ENCODE results near the gene SHC4. TPM values are rescaled to one million over a fixed set of nuclear protein-coding genes. Genes with fewer than 3 reads are reported as not detected.

The SHC4 gene, protein sequence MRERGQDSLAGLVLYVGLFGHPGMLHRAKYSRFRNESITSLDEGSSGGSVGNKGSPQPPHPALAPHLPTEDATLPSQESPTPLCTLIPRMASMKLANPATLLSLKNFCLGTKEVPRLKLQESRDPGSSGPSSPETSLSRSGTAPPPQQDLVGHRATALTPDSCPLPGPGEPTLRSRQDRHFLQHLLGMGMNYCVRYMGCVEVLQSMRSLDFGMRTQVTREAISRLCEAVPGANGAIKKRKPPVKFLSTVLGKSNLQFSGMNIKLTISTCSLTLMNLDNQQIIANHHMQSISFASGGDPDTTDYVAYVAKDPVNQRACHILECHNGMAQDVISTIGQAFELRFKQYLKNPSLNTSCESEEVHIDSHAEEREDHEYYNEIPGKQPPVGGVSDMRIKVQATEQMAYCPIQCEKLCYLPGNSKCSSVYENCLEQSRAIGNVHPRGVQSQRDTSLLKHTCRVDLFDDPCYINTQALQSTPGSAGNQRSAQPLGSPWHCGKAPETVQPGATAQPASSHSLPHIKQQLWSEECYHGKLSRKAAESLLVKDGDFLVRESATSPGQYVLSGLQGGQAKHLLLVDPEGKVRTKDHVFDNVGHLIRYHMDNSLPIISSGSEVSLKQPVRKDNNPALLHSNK
- polyA plus RNA-seq (4.5 and 5.0 TPM in 2 replicates), polyA minus RNA-seq (8.8 and 10.7 TPM in 2 replicates)

DNA sequence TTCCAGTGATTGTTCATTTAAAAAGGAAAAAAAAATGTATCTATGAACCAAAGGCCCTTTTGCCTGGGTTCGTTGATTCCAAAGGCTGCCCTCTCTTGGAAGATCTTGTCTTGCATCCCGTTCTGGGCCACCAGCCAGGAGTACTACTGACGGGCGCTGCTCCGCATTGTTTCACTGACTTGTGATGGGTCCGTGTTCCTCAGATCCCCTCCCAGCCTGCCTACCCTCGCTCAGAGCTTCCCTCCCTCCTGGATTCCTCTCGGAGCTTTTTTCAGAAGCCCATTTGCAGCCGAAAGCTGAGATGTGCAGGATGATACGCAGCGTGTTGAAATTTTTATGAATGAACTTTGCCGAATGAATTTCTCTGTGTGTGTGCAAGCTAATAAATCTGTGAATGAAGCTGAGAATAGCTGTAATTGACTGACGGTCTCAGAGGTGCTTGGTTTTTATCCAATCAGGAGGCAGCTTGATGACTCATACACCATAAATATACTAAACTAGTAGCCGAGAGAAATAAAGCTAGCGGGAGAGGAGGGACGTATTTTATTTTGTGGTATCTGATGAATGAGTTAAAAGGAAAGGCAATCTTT, at the start of gene SHC4:
Gene SHC4 (minus strand): TSS at position 396 of the 590 bp plus-strand sequence. CDS start 904 bp downstream, outside the sequence.
- peak within 1 kb of the TSS; percentile 65 for H3K4me2 ChIP-seq (ENCODE audit: low read length)
- H3K36me3 ChIP-seq (ENCODE audit: insufficient read depth, low read length) = no peaks in the 10 kb centered on the region
- peaks cover 15% of the 10 kb centered on the region for H3K27me3 ChIP-seq (ENCODE audit: insufficient read depth, low read depth, low read length)
- H3K4me3 ChIP-seq (ENCODE audit: low read length) = peak within 1 kb of the TSS; percentile 83
- no peaks in the 10 kb centered on the region for H3F3A ChIP-seq (ENCODE audit: insufficient read depth, low read length, poor library complexity, severe bottlenecking)
- H2AFZ ChIP-seq (ENCODE audit: low read depth, low read length) = peak within 1 kb of the TSS; percentile 42
- no peaks in the 10 kb centered on the region for H3K9me3 ChIP-seq (ENCODE audit: low read length)
- H3K9ac ChIP-seq (ENCODE audit: low read length) = peak within 1 kb of the TSS; percentile 80
- H3K27ac ChIP-seq (ENCODE audit: low read length) = peak within 1 kb of the TSS; percentile 85
- H3K9me2 ChIP-seq (ENCODE audit: insufficient read depth, low read length) = no peaks in the 10 kb centered on the region
- H4K20me1 ChIP-seq (ENCODE audit: insufficient read depth) = no peaks in the 10 kb centered on the region
- no peaks in the 10 kb centered on the region for H3K79me2 ChIP-seq (replicated peaks; ENCODE audit: insufficient read depth, low read length)
- TF ChIP-seq, protein P1, sequence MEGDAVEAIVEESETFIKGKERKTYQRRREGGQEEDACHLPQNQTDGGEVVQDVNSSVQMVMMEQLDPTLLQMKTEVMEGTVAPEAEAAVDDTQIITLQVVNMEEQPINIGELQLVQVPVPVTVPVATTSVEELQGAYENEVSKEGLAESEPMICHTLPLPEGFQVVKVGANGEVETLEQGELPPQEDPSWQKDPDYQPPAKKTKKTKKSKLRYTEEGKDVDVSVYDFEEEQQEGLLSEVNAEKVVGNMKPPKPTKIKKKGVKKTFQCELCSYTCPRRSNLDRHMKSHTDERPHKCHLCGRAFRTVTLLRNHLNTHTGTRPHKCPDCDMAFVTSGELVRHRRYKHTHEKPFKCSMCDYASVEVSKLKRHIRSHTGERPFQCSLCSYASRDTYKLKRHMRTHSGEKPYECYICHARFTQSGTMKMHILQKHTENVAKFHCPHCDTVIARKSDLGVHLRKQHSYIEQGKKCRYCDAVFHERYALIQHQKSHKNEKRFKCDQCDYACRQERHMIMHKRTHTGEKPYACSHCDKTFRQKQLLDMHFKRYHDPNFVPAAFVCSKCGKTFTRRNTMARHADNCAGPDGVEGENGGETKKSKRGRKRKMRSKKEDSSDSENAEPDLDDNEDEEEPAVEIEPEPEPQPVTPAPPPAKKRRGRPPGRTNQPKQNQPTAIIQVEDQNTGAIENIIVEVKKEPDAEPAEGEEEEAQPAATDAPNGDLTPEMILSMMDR (IDR thresholded peaks at IDR 0.05; ENCODE audit: poor library complexity, severe bottlenecking) = peak; percentile 68
- TF ChIP-seq TAF1 (IDR thresholded peaks at IDR 0.05; ENCODE audit: low read depth) (peak; percentile 52), POLR2AphosphoS5 (IDR thresholded peaks at IDR 0.05) (peak; percentile 82), MXI1 (conservative IDR thresholded peaks at IDR 0.05; ENCODE audit: poor library complexity, severe bottlenecking) (peak; percentile 48), SMC3 (conservative IDR thresholded peaks at IDR 0.05; ENCODE audit: poor library complexity) (peak; percentile 63), EP300 (conservative IDR thresholded peaks at IDR 0.05; ENCODE audit: poor library complexity, severe bottlenecking) (peak; percentile 18), RAD21 (conservative IDR thresholded peaks at IDR 0.05) (peak; percentile 45), EZH2 (IDR thresholded peaks at IDR 0.05; ENCODE audit: borderline replicate concordance, insufficient read depth, low read length, poor library complexity, severe bottlenecking) (no peak), REST (IDR thresholded peaks at IDR 0.05; ENCODE audit: borderline replicate concordance) (peak; percentile 92)

- no peaks in the 10 kb centered on the region for H3F3A ChIP-seq (ENCODE audit: insufficient read depth, low read length, poor library complexity, severe bottlenecking)
- H3K4me2 ChIP-seq (ENCODE audit: low read length) = no peak overlapping the region
- H3K9ac ChIP-seq (ENCODE audit: low read length) = no peak overlapping the region
- no peaks in the 10 kb centered on the region for H4K20me1 ChIP-seq (ENCODE audit: insufficient read depth)
- no peak overlapping the region for H3K27ac ChIP-seq (ENCODE audit: low read length)
- no peak overlapping the region for H3K4me3 ChIP-seq (ENCODE audit: low read length)
- H3K9me3 ChIP-seq (ENCODE audit: low read length) = no peaks in the 10 kb centered on the region
- H3K79me2 ChIP-seq (replicated peaks; ENCODE audit: insufficient read depth, low read length) = no peaks in the 10 kb centered on the region
- no peaks in the 10 kb centered on the region for H3K9me2 ChIP-seq (ENCODE audit: insufficient read depth, low read length)
- no peaks in the 10 kb centered on the region for H3K27me3 ChIP-seq (ENCODE audit: insufficient read depth, low read depth, low read length)
- peaks cover 10% of the 10 kb centered on the region for H3K36me3 ChIP-seq (ENCODE audit: insufficient read depth, low read length)
- no peak for TF ChIP-seq MXI1 (conservative IDR thresholded peaks at IDR 0.05; ENCODE audit: poor library complexity, severe bottlenecking)
- no peak overlapping the region for H2AFZ ChIP-seq (ENCODE audit: low read depth, low read length)
Measured at GRCh38 chr15:48999314-48999713, 35.6 kb upstream of the SHC4 start.
